ENCODE measurements around the gene SEMA5B.

DNA sequence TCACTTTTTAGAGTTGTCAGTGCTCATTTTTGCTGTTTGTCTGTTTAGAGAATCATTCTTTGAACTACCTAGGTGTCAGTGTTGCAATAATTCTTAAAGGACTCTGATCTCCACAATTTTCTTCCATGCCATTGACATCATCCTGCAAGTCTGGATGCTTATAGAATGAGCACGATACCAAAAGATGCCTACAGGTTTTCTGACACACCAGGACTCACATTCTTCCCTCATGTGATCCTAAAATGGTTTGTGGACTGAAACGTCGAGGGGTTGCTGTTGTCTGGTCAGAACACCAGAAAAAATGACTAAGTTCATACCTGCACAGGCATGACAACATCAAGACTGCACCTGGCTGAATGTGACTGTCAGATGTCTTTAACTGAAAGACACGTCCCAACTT, 95.9 kb downstream of the SEMA5B start:
- TF ChIP-seq ZFP3 (tag by site-specific recombination; IDR thresholded peaks at IDR 0.05; ENCODE audit: low read depth) (no peak), ZNF548 (tag by site-specific recombination; IDR thresholded peaks at IDR 0.05) (no peak), ZNF23 (tag by site-specific recombination; IDR thresholded peaks at IDR 0.05; ENCODE audit: borderline replicate concordance) (no peak), ZBTB17 (tag by site-specific recombination; IDR thresholded peaks at IDR 0.05) (no peak), PATZ1 (tag by site-specific recombination; IDR thresholded peaks at IDR 0.05) (no peak), SP2 (tag by site-specific recombination; IDR thresholded peaks at IDR 0.05) (no peak)
- TF ChIP-seq, protein P1, sequence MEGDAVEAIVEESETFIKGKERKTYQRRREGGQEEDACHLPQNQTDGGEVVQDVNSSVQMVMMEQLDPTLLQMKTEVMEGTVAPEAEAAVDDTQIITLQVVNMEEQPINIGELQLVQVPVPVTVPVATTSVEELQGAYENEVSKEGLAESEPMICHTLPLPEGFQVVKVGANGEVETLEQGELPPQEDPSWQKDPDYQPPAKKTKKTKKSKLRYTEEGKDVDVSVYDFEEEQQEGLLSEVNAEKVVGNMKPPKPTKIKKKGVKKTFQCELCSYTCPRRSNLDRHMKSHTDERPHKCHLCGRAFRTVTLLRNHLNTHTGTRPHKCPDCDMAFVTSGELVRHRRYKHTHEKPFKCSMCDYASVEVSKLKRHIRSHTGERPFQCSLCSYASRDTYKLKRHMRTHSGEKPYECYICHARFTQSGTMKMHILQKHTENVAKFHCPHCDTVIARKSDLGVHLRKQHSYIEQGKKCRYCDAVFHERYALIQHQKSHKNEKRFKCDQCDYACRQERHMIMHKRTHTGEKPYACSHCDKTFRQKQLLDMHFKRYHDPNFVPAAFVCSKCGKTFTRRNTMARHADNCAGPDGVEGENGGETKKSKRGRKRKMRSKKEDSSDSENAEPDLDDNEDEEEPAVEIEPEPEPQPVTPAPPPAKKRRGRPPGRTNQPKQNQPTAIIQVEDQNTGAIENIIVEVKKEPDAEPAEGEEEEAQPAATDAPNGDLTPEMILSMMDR (tag by site-specific recombination; IDR thresholded peaks at IDR 0.05) = no peak
- TF ChIP-seq, protein P2, sequence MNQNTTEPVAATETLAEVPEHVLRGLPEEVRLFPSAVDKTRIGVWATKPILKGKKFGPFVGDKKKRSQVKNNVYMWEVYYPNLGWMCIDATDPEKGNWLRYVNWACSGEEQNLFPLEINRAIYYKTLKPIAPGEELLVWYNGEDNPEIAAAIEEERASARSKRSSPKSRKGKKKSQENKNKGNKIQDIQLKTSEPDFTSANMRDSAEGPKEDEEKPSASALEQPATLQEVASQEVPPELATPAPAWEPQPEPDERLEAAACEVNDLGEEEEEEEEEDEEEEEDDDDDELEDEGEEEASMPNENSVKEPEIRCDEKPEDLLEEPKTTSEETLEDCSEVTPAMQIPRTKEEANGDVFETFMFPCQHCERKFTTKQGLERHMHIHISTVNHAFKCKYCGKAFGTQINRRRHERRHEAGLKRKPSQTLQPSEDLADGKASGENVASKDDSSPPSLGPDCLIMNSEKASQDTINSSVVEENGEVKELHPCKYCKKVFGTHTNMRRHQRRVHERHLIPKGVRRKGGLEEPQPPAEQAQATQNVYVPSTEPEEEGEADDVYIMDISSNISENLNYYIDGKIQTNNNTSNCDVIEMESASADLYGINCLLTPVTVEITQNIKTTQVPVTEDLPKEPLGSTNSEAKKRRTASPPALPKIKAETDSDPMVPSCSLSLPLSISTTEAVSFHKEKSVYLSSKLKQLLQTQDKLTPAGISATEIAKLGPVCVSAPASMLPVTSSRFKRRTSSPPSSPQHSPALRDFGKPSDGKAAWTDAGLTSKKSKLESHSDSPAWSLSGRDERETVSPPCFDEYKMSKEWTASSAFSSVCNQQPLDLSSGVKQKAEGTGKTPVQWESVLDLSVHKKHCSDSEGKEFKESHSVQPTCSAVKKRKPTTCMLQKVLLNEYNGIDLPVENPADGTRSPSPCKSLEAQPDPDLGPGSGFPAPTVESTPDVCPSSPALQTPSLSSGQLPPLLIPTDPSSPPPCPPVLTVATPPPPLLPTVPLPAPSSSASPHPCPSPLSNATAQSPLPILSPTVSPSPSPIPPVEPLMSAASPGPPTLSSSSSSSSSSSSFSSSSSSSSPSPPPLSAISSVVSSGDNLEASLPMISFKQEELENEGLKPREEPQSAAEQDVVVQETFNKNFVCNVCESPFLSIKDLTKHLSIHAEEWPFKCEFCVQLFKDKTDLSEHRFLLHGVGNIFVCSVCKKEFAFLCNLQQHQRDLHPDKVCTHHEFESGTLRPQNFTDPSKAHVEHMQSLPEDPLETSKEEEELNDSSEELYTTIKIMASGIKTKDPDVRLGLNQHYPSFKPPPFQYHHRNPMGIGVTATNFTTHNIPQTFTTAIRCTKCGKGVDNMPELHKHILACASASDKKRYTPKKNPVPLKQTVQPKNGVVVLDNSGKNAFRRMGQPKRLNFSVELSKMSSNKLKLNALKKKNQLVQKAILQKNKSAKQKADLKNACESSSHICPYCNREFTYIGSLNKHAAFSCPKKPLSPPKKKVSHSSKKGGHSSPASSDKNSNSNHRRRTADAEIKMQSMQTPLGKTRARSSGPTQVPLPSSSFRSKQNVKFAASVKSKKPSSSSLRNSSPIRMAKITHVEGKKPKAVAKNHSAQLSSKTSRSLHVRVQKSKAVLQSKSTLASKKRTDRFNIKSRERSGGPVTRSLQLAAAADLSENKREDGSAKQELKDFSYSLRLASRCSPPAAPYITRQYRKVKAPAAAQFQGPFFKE (tag by site-specific recombination; IDR thresholded peaks at IDR 0.05; ENCODE audit: borderline replicate concordance) = no peak
- TF ChIP-seq, protein P3, sequence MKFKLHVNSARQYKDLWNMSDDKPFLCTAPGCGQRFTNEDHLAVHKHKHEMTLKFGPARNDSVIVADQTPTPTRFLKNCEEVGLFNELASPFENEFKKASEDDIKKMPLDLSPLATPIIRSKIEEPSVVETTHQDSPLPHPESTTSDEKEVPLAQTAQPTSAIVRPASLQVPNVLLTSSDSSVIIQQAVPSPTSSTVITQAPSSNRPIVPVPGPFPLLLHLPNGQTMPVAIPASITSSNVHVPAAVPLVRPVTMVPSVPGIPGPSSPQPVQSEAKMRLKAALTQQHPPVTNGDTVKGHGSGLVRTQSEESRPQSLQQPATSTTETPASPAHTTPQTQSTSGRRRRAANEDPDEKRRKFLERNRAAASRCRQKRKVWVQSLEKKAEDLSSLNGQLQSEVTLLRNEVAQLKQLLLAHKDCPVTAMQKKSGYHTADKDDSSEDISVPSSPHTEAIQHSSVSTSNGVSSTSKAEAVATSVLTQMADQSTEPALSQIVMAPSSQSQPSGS (tag by site-specific recombination; IDR thresholded peaks at IDR 0.05; ENCODE audit: low read depth) = no peak

Data from HEK293 (cell line).